Measurements from ENCODE around the gene DOK4.

Gene DOK4

GRCh38 chr16:57485916-57486857 is at the start of gene DOK4:
Gene DOK4 (minus strand): TSS chr16:57486493. CDS start chr16:57479507, 6,986 bp downstream.
- ATAC-seq (peak; percentile 92), DNase-seq (peak; percentile 74 to 76)
- peak within 1 kb of the TSS; percentile 92 to 94 for H3K27ac Mint-ChIP-seq
- no peaks in the 10 kb centered on the region for H3K27me3 Mint-ChIP-seq
- no peaks in the 10 kb centered on the region for H3K9me3 Mint-ChIP-seq
- peaks cover 30% of the 10 kb centered on the region for H3K4me1 Mint-ChIP-seq
- peak within 1 kb of the TSS; percentile 90 to 92 for H3K4me3 Mint-ChIP-seq

DNA sequence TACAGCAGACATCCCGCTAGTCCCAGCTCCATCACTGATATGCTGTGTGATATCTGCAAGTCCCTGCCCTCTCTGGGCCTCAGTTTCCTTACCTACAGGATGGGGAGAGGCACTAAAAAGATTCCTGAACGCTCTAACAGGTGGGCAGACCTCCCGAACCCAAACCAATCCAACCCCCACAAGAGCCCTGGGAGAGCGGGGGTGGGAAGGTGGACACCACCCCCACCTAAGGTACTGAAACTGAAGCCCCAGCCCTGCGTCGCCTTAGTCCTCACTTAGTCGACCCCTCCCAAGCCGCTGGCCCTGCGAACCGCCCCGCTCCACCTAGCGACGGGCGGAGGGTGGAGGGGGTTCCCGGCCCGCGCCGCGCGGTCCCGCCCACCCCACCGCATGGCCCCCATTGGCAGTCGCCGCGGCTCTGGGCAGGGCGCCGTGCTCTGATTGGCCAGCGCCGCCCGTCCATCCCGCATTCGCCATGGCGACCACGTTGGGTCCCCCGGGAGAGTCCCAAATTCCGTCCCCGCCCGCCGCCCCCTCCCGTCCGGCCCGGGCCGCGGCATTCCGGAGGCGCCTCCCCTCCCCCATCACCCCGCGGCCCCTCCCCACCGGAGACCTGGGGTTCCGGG is 49.5 kb upstream of the DOK4 start:
- peak overlapping the region; percentile 75 to 85 for H3K4me3 Mint-ChIP-seq
- H3K27ac Mint-ChIP-seq: peak overlapping the region; percentile 87 to 92
- no peaks in the 10 kb centered on the region for H3K9me3 Mint-ChIP-seq
- H3K27me3 Mint-ChIP-seq: no peaks in the 10 kb centered on the region
- DNase-seq (peak; percentile 91 to 96), ATAC-seq (peak; percentile 79)
- H3K4me1 Mint-ChIP-seq: peaks cover 88% of the 10 kb centered on the region

GRCh38 chr16:57534881-57535658 is 48.8 kb upstream of the DOK4 start:
- H3K27ac Mint-ChIP-seq: peak overlapping the region in 1 of 2 donors; percentile 92
- ATAC-seq (no peak), DNase-seq (peak in 1 of 2 donors; percentile 27)
- H3K4me1 Mint-ChIP-seq: peaks cover 88% of the 10 kb centered on the region
- H3K9me3 Mint-ChIP-seq: no peaks in the 10 kb centered on the region
- H3K4me3 Mint-ChIP-seq: peak overlapping the region; percentile 75 to 85
- no peaks in the 10 kb centered on the region for H3K27me3 Mint-ChIP-seq

GRCh38 chr16:57534337-57534880 is 48.1 kb upstream of the DOK4 start:
- no peaks in the 10 kb centered on the region for H3K9me3 Mint-ChIP-seq
- H3K4me3 Mint-ChIP-seq: peak overlapping the region; percentile 68 to 75
- peak overlapping the region in 1 of 2 donors; percentile 92 for H3K27ac Mint-ChIP-seq
- DNase-seq (peak in 1 of 2 donors; percentile 15), ATAC-seq (no peak)
- H3K4me1 Mint-ChIP-seq: peaks cover 91% of the 10 kb centered on the region
- no peaks in the 10 kb centered on the region for H3K27me3 Mint-ChIP-seq

DNA sequence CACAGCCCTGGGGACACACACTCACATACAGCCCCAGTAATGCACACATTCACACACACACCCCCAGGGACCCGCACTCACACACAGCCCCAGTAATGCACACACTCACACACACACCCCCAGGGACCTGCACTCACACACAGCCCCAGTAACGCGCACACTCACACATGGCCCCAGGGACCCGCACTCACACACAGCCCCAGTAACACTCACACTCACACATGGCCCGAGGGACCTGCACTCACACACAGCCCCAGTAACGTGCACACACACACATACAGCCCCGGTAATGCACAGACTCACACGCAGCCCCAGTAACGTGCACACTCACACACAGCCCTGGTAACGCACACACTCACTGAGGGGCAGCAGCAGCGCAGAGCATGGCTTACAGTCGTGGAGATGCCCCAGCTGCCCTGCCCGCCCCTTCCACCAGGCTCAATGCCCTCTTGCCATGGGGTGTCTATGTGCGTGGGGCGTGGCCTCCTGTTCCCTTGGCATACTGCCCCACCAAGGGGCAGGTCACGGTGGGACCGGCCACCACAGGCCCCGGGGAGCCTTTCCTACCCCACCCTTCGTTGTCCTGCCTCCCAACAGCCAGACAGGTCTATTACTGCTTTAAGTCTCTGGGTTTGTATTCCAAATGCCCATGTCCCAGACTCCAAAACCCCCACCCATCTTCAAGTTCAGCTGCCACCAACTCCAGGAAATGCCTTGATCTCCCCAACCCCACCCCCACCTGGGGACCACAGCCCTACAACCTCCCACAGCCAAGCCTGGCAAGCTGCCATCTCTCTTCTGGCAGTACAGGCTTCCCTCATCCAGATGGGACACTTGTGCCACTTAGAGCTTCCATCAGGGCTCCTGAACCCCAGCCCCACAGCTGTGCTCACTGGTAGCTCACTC is 47.4 kb upstream of the DOK4 start:
- peak in 1 of 2 donors; percentile 28 for DNase-seq
- no peaks in the 10 kb centered on the region for H3K27me3 Mint-ChIP-seq
- peak overlapping the region; percentile 65 to 83 for H3K27ac Mint-ChIP-seq
- H3K9me3 Mint-ChIP-seq: no peaks in the 10 kb centered on the region
- peaks cover 86% of the 10 kb centered on the region for H3K4me1 Mint-ChIP-seq
- no peak for ATAC-seq
- H3K4me3 Mint-ChIP-seq: peak overlapping the region; percentile 68 to 75

DNA sequence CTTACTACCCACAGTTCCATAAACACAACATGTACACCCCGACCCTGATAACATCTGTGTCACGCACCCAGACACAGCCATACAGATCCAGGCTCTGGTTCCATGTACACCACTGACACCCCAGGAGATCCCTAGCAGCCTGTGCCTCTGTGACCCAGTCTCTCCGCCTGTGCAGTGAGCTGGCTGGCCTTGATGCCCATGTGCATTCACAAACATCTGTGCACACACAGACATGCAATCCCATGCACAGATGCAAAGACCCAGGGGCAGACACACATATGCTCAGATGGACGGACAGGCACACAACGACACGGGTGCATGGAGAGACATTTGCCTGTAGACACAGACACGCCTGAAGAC is 46.0 kb upstream of the DOK4 start:
- Mint-ChIP-seq H3K9me3 (no peaks in the 10 kb centered on the region), H3K4me1 (peaks cover 71% of the 10 kb centered on the region), H3K4me3 (peak overlapping the region; percentile 24 to 75)

GRCh38 chr16:57531635-57532265 is 45.5 kb upstream of the DOK4 start:
- peak overlapping the region; percentile 13 to 94 for H3K27ac Mint-ChIP-seq
- DNase-seq: peak in 1 of 2 donors; percentile 6
- no peaks in the 10 kb centered on the region for H3K9me3 Mint-ChIP-seq
- peaks cover 66% of the 10 kb centered on the region for H3K4me1 Mint-ChIP-seq
- ATAC-seq: no peak
- H3K27me3 Mint-ChIP-seq: no peaks in the 10 kb centered on the region
- H3K4me3 Mint-ChIP-seq: peak overlapping the region; percentile 75 to 80

More for the DNA sequence above, 46.0 kb upstream of the DOK4 start:
- ATAC-seq (no peak), DNase-seq (no peak)
- Mint-ChIP-seq H3K27me3 (no peaks in the 10 kb centered on the region), H3K27ac (peak overlapping the region; percentile 14 to 64)

DNA sequence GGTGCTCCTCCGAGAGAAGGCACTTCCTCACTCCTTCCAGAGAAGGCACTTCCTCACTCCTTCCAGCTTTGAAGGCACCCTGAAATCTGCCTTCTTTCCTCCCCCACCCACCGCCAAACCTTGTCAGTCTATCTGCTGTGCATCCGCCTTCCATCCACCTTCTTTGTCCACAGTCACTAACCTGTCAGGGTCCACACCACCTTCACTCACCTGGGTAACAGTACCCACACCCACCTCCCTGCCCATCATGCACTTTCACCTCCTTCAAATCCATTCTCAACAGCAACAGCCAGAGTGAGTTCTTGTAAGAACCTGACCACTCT is 44.9 kb upstream of the DOK4 start:
- H3K27ac Mint-ChIP-seq: peak overlapping the region; percentile 94
- peak overlapping the region; percentile 75 to 80 for H3K4me3 Mint-ChIP-seq
- no peaks in the 10 kb centered on the region for H3K27me3 Mint-ChIP-seq
- DNase-seq (no peak), ATAC-seq (no peak)
- peaks cover 66% of the 10 kb centered on the region for H3K4me1 Mint-ChIP-seq
- no peaks in the 10 kb centered on the region for H3K9me3 Mint-ChIP-seq

- ATAC-seq: no peak
- peak overlapping the region; percentile 75 to 80 for H3K4me3 Mint-ChIP-seq
- no peak for DNase-seq
Measured at GRCh38 chr16:57530522-57531252, 44.4 kb upstream of the DOK4 start.

DNA sequence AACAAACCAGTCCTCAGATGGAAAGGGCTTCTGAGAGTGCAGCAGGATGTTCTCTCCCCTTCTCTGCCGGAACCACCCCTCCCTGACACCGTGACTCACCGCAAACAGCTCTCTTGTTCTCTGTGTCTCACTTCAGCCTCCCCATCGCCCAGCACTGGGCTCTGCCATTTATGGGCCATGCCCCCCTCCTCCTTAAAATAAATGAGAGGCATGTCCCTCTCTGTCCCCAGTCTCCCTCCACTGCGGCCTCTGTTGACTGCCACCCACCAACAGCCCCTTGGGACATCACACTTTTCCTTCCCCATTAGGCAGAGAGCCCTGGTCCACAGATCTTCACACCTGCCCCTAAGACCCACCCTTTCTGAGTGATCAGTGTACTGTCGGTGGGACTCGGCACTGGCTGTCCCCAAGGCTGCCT is 43.8 kb upstream of the DOK4 start:
- Mint-ChIP-seq H3K9me3 (no peaks in the 10 kb centered on the region), H3K27me3 (no peaks in the 10 kb centered on the region), H3K4me1 (peaks cover 59% of the 10 kb centered on the region), H3K27ac (peak overlapping the region; percentile 94), H3K4me3 (peak overlapping the region; percentile 75 to 80)
- ATAC-seq (peak; percentile 91), DNase-seq (peak; percentile 61 to 70)

More at GRCh38 chr16:57530522-57531252, 44.4 kb upstream of the DOK4 start:
- H3K4me1 Mint-ChIP-seq: peaks cover 64% of the 10 kb centered on the region
- H3K9me3 Mint-ChIP-seq: no peaks in the 10 kb centered on the region
- no peaks in the 10 kb centered on the region for H3K27me3 Mint-ChIP-seq
- peak overlapping the region; percentile 94 for H3K27ac Mint-ChIP-seq

DNA sequence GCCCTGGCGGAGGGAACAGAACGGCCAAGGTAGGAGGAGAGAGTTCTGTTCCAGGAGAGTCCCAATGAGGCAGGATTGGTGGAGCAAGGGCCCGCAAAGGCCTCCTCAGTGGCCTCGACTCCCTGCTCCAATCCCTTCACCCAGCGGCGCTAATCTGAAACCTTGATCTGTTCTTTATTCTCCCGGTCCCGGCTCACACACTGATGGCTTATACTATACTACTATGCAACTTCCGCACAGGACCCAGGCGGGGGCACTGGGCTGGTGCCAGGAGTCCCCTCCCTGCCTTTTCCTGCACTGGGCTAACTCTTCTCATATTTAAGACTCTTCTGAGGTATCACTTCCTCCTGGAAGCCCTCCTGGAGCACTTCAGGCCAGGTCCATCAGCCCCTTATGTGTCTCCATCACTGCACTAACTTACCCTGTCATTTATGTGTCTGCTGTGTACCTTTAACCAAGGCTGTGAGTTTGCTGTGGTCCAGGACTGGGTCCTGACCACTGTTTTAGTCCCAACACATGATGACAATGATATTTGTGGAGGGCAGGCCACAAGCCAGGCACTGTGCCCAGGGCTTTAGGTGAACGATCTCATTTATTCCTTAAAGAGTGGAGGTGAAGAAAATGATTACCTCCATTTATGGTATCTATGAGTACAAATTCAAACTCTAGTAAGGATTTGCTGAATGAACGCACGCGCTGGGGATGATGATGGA is 43.3 kb upstream of the DOK4 start:
- H3K27me3 Mint-ChIP-seq: no peaks in the 10 kb centered on the region
- H3K4me3 Mint-ChIP-seq: peak overlapping the region; percentile 75 to 80
- ATAC-seq: peak; percentile 32
- DNase-seq: no peak
- H3K4me1 Mint-ChIP-seq: peaks cover 53% of the 10 kb centered on the region
- peak overlapping the region; percentile 74 to 94 for H3K27ac Mint-ChIP-seq
- no peaks in the 10 kb centered on the region for H3K9me3 Mint-ChIP-seq

GRCh38 chr16:57528499-57529390 is 42.5 kb upstream of the DOK4 start:
- Mint-ChIP-seq H3K27me3 (no peaks in the 10 kb centered on the region), H3K9me3 (no peaks in the 10 kb centered on the region), H3K27ac (peak overlapping the region in 1 of 2 donors; percentile 74), H3K4me3 (no peak overlapping the region), H3K4me1 (peaks cover 45% of the 10 kb centered on the region)
- no peak for DNase-seq
- no peak for ATAC-seq

All from stimulated activated naive CD8-positive, alpha-beta T cell treated with anti-CD3 and anti-CD28 coated beads, Interleukin-15, amount 100 ng/mL, for 72 hours (primary cell).